HCT116 (cell line): ENCODE results near the gene PRR23E. TPM values are rescaled to one million over a fixed set of nuclear protein-coding genes. Genes with fewer than 3 reads are reported as not detected.

ENCODE experiments used
- ATAC-seq: fragments of 200-7000 bp; cut with Tn5 transposase; 2 replicates; pipeline ENCODE4 v1.9.1; 2020; ENCODE audit warnings: mild to moderate bottlenecking, moderate library complexity
- BruUV-seq: library from RNA; stranded (reverse); fragments of 400-500 nt; replicated peaks from 2 replicates; lab custom pipeline; 2021; lab: Mats Ljungman, UMichigan
- CTCF ChIA-PET: fragments of 300-600 bp; sonication (Branson Sonifier 250); formaldehyde crosslinking; loops from one replicate; lab custom pipeline; 2021; ENCODE audit warnings: antibody characterized with exemption; lab: Charles Lee
- POLR2A ChIA-PET: fragments of 300-600, 350-600 bp; sonication (Branson Sonifier 250); formaldehyde crosslinking; loops from one replicate; lab custom pipeline; 2021; ENCODE audit warnings: antibody characterized with exemption; lab: Charles Lee
- RAD21 ChIA-PET, 2 experiments: fragments of 300-600 bp; sonication (Branson Sonifier 250); formaldehyde crosslinking; loops; one replicate each; lab custom pipeline; 2023; ENCODE audit warnings: low total read pairs in 2 of 2; ENCODE audit not compliant: uncharacterized antibody in 2 of 2, unreplicated experiment in 2 of 2, low non-redundant PET in 1 of 2; lab: Charles Lee
- DNase-seq: peaks from one replicate; pipeline ENCODE4 v3.0.0-alpha.2; 2010; ENCODE audit warnings: low read depth, low spot score
- H2AFZ ChIP-seq: fragments of 200-600 bp; shearing (Covaris generic), sonication (generic); 2 replicates; pipeline ENCODE4 v1.6.1; 2017; ENCODE audit warnings: low read depth, mixed run types, mixed read lengths, antibody characterized with exemption, low read length; ENCODE audit not compliant: poor library complexity, severe bottlenecking
- H3K27ac ChIP-seq: 2 replicates; pipeline ENCODE4 v1.5.1; 2012; ENCODE audit warnings: low read depth, low read length
- H3K27me3 ChIP-seq: fragments of 200-600 bp; sonication (generic); 2 replicates; pipeline ENCODE4 v1.6.1; 2016; ENCODE audit warnings: mixed run types, low read length, mixed read lengths; ENCODE audit not compliant: insufficient read depth
- H3K36me3 ChIP-seq, 2 experiments: fragments of 200-500 bp in 1 of 2; fragments of 200-600 bp in 1 of 2; sonication (Bioruptor generic) in 1 of 2; sonication (generic) in 1 of 2; 2 replicates each; pipeline versions ENCODE4 v1.5.1 to v1.6.1; 2014 to 2016; ENCODE audit warnings: low read length in 2 of 2, inconsistent platforms in 1 of 2, mixed read lengths in 1 of 2, mixed run types in 1 of 2; ENCODE audit not compliant: insufficient read depth in 2 of 2, control insufficient read depth in 1 of 2
- H3K4me1 ChIP-seq, 2 experiments: fragments of 200-600 bp in 1 of 2; sonication (generic) in 1 of 2; 2 replicates each; pipeline versions ENCODE4 v1.5.1 to v1.6.1; 2012 to 2017; ENCODE audit warnings: low read length in 2 of 2, inconsistent platforms in 1 of 2, mild to moderate bottlenecking in 1 of 2, mixed read lengths in 1 of 2, mixed run types in 1 of 2, moderate library complexity in 1 of 2; ENCODE audit not compliant: insufficient read depth in 2 of 2, control insufficient read depth in 1 of 2
- H3K4me2 ChIP-seq: fragments of 200-600 bp; sonication (generic); 2 replicates; pipeline ENCODE4 v1.6.1; 2017; ENCODE audit warnings: mixed run types, low read length, mixed read lengths
- H3K4me3 ChIP-seq, 2 experiments: fragments of 200-600 bp in 1 of 2; sonication (generic) in 1 of 2; replicated peaks in 1 of 2; 2 replicates each; pipeline ENCODE4 v1.5.1; 2011 to 2016; ENCODE audit warnings: low read length in 2 of 2, control low read depth in 1 of 2, low read depth in 1 of 2, mild to moderate bottlenecking in 1 of 2, mixed read lengths in 1 of 2, mixed run types in 1 of 2
- H3K79me2 ChIP-seq: fragments of 200-600 bp; sonication (generic); 2 replicates; pipeline ENCODE4 v1.6.1; 2017; ENCODE audit warnings: mild to moderate bottlenecking, mixed run types, low read length, moderate library complexity, mixed read lengths; ENCODE audit not compliant: insufficient read depth
- H3K9ac ChIP-seq: fragments of 200-600 bp; sonication (generic); 2 replicates; pipeline ENCODE4 v1.6.1; 2016; ENCODE audit warnings: low read length, mixed read lengths
- H3K9me2 ChIP-seq: fragments of 200-600 bp; sonication (generic), shearing (Covaris generic); 2 replicates; pipeline ENCODE4 v1.6.1; 2017; ENCODE audit warnings: mixed run types, mild to moderate bottlenecking, moderate library complexity; ENCODE audit not compliant: insufficient read depth
- H3K9me3 ChIP-seq, 2 experiments: fragments of 200-500 bp in 1 of 2; fragments of 200-600 bp in 1 of 2; sonication (Bioruptor generic) in 1 of 2; sonication (generic) in 1 of 2; 2 replicates each; pipeline ENCODE4 v1.6.1; 2014 to 2017; ENCODE audit warnings: low read length in 2 of 2, mixed read lengths in 2 of 2, inconsistent platforms in 1 of 2, low read depth in 1 of 2, mild to moderate bottlenecking in 1 of 2, mixed run types in 1 of 2, moderate library complexity in 1 of 2; ENCODE audit not compliant: control insufficient read depth in 1 of 2, insufficient read depth in 1 of 2
- H4K20me1 ChIP-seq: fragments of 200-600 bp; sonication (generic), shearing (Covaris generic); 2 replicates; pipeline ENCODE4 v1.6.1; 2017; ENCODE audit warnings: mixed run types, mild to moderate bottlenecking, moderate library complexity; ENCODE audit not compliant: insufficient read depth
- CBX3 ChIP-seq: IDR thresholded peaks from 2 replicates; pipeline ENCODE4 v1.6.1; 2012; ENCODE audit warnings: low read depth
- CEBPB ChIP-seq: IDR thresholded peaks from 2 replicates; pipeline ENCODE4 v1.6.1; 2012; ENCODE audit warnings: low read depth
- CTCF ChIP-seq, 3 experiments: fragments of 200-600 bp in 1 of 3; sonication (generic) in 1 of 3; IDR thresholded peaks in 2 of 3; conservative IDR thresholded peaks in 1 of 3; 2 replicates each; pipeline ENCODE4 v1.5.1; 2012 to 2017; ENCODE audit warnings: low read depth in 2 of 3, low read length in 2 of 3, antibody characterized with exemption in 1 of 3, borderline replicate concordance in 1 of 3, control low read depth in 1 of 3, mild to moderate bottlenecking in 1 of 3, mixed read lengths in 1 of 3, mixed run types in 1 of 3, moderate library complexity in 1 of 3; ENCODE audit not compliant: insufficient read depth in 1 of 3
- EGR1 ChIP-seq: IDR thresholded peaks from 2 replicates; pipeline ENCODE4 v1.6.1; 2012; ENCODE audit warnings: low read depth
- ELF1 ChIP-seq: IDR thresholded peaks from 2 replicates; pipeline ENCODE4 v1.6.1; 2012; ENCODE audit warnings: low read depth, borderline replicate concordance
- EZH2 ChIP-seq: fragments of 200-600 bp; sonication (generic); IDR thresholded peaks from 2 replicates; pipeline ENCODE4 v1.6.1; 2017; ENCODE audit warnings: antibody characterized with exemption, mixed run types
- EZH2phosphoT487 ChIP-seq: fragments of 200-600 bp; IDR thresholded peaks from 2 replicates; pipeline ENCODE4 v1.6.1; 2018; ENCODE audit warnings: antibody characterized with exemption, borderline replicate concordance
- FOSL1 ChIP-seq: IDR thresholded peaks from 2 replicates; pipeline ENCODE4 v1.6.1; 2012; ENCODE audit warnings: low read depth
- JUND ChIP-seq: IDR thresholded peaks from 2 replicates; pipeline ENCODE4 v1.6.1; 2012
- POLR2A ChIP-seq: IDR thresholded peaks from 2 replicates; pipeline ENCODE4 v1.7.0; 2011; ENCODE audit warnings: borderline replicate concordance; ENCODE audit not compliant: insufficient read depth, insufficient read length; ENCODE audit errors: extremely low read depth
- SIN3A ChIP-seq: IDR thresholded peaks from 2 replicates; pipeline ENCODE4 v1.6.1; 2012; ENCODE audit warnings: low read depth
- SRF ChIP-seq: IDR thresholded peaks from 2 replicates; pipeline ENCODE4 v1.6.1; 2012; ENCODE audit warnings: low read depth
- YY1 ChIP-seq: IDR thresholded peaks from 2 replicates; pipeline ENCODE4 v1.6.1; 2011; ENCODE audit warnings: low read length, low read depth, moderate library complexity, mild to moderate bottlenecking; ENCODE audit not compliant: insufficient replicate concordance; ENCODE audit errors: extremely low read depth
- ZBTB33 ChIP-seq: IDR thresholded peaks from 2 replicates; pipeline ENCODE4 v1.6.1; 2011; ENCODE audit warnings: mild to moderate bottlenecking, low read length, moderate library complexity; ENCODE audit not compliant: insufficient replicate concordance; ENCODE audit errors: extremely low read depth
- ZFX ChIP-seq: fragments of 450-650 bp; IDR thresholded peaks from 2 replicates; pipeline ENCODE4 v1.6.1; 2017
- intact Hi-C: fragments of 100-400 bp; cut with micrococcal nuclease; formaldehyde crosslinking; loops from 2 replicates; pipeline ENCODE4 v1.10.0; 2022
- total RNA-seq: library from RNA; stranded (reverse); gene quantifications from one replicate; pipeline ENCODE4 v1.2.1, GENCODE V29; 2021; ENCODE audit not compliant: unreplicated experiment

The PRR23E gene
- total RNA-seq, 1 experiment from 2014 or later, result not detected

GRCh38 chr3:127185962-127186674 lies 6.8 kb upstream of the PRR23E start:
- BruUV-seq, result no TSS peak
- H3K27ac ChIP-seq, result no peak overlapping the region
- DNase-seq, result no peak

GRCh38 chr3:127187316-127187715 lies 5.6 kb upstream of the PRR23E start:
- BruUV-seq, result no TSS peak

More at GRCh38 chr3:127185962-127186674, 6.8 kb upstream of the PRR23E start:
- Histone ChIP-seq H3K27me3 (no peaks in the 10 kb centered on the region), H3K79me2 (no peaks in the 10 kb centered on the region), H4K20me1 (no peaks in the 10 kb centered on the region), H3K9me2 (no peaks in the 10 kb centered on the region), H3K4me2 (no peak overlapping the region), H3K9me3 (no peaks in the 10 kb centered on the region), H3K36me3 (no peaks in the 10 kb centered on the region), H3K9ac (no peak overlapping the region), H3K4me1 (peaks cover 0 to 10% of the 10 kb centered on the region in 2 experiments; a peak in 1 of 4 replicates), H3K4me3 (no peak overlapping the region), H2AFZ (no peak overlapping the region)
- ATAC-seq, result no peak
- POLR2A ChIA-PET, result interaction anchor here (1.2 kb wide), 1 partner anchor 40 kb away, joined by 3 read pairs; no protein-coding TSS in a partner anchor
- RAD21 ChIA-PET, result no interaction called here
- TF ChIP-seq CEBPB (no peak), EZH2phosphoT487 (no peak), SIN3A (no peak)
- CTCF ChIA-PET, result no interaction called here
- intact Hi-C loops, result no loop called here

More at GRCh38 chr3:127187316-127187715, 5.6 kb upstream of the PRR23E start:
- CTCF ChIA-PET, result no interaction called here
- H3K27ac ChIP-seq, result no peak overlapping the region
- H3K4me1 ChIP-seq, result peaks cover 0 to 10% of the 10 kb centered on the region in 2 experiments; a peak in 1 of 4 replicates
- H3K79me2 ChIP-seq, result no peaks in the 10 kb centered on the region
- no peaks in the 10 kb centered on the region for H4K20me1 ChIP-seq
- no peaks in the 10 kb centered on the region for H3K36me3 ChIP-seq
- DNase-seq (no peak), ATAC-seq (no peak)
- no peaks in the 10 kb centered on the region for H3K9me2 ChIP-seq
- intact Hi-C loops, result no loop called here
- no peak overlapping the region for H3K4me2 ChIP-seq
- TF ChIP-seq CEBPB (no peak), FOSL1 (no peak), YY1 (no peak), EZH2phosphoT487 (no peak), EZH2 (no peak), ZFX (no peak), ELF1 (no peak), SIN3A (no peak), CBX3 (no peak), EGR1 (no peak), CTCF (IDR thresholded peaks at IDR 0.05 in 2 of 3, conservative IDR thresholded peaks at IDR 0.05 in 1 of 3; ENCODE audit: borderline replicate concordance in 1 of 3, insufficient read depth in 1 of 3, low read depth in 2 of 3, low read length in 2 of 3) (no peak), SRF (no peak), POLR2A (no peak), JUND (no peak), ZBTB33 (no peak)
- no peaks in the 10 kb centered on the region for H3K27me3 ChIP-seq
- no peak overlapping the region for H2AFZ ChIP-seq
- H3K9ac ChIP-seq, result no peak overlapping the region
- no peak overlapping the region for H3K4me3 ChIP-seq
- H3K9me3 ChIP-seq, result peaks cover 0 to 7% of the 10 kb centered on the region in 2 experiments; a peak in 1 of 4 replicates
- POLR2A ChIA-PET, result no interaction called here
- RAD21 ChIA-PET, result no interaction called here
